CD4-positive, alpha-beta T cell (primary cell): ENCODE results near the gene VAMP7. TPM values are rescaled to one million over a fixed set of nuclear protein-coding genes. Genes with fewer than 3 reads are reported as not detected.

ENCODE experiments used
- ATAC-seq: fragments of 200-7000 bp; cut with Tn5 transposase; one replicate; pipeline ENCODE4 v1.10.0; 2022; ENCODE audit warnings: mild to moderate bottlenecking; ENCODE audit not compliant: poor library complexity
- CTCF ChIA-PET: fragments of 350-600 bp; sonication (Branson Sonifier 250); formaldehyde crosslinking; loops from one replicate; lab custom pipeline; 2021; ENCODE audit warnings: antibody characterized with exemption, inconsistent platforms; lab: Charles Lee
- POLR2A ChIA-PET: fragments of 350-600 bp; sonication (Branson Sonifier 250); formaldehyde crosslinking; loops from one replicate; lab custom pipeline; 2021; ENCODE audit warnings: antibody characterized with exemption, inconsistent platforms; lab: Charles Lee
- DNase-seq, 14 experiments: peaks; one replicate each; pipeline ENCODE4 v3.0.0-alpha.2; 2013 to 2020; ENCODE audit warnings: mixed read lengths in 2 of 14
- H3K27ac ChIP-seq, 2 donors: one replicate each; pipeline versions ENCODE4 v1.5.1 to v1.7.0; 2013; ENCODE audit warnings: low read length in 2 of 2, low read depth in 1 of 2, mild to moderate bottlenecking in 1 of 2
- H3K27me3 ChIP-seq, 2 experiments: 1 replicate in 1 of 2; 2 replicates in 1 of 2; pipeline versions ENCODE4 v1.6.1 to v1.7.0; 2013; ENCODE audit warnings: low read length in 2 of 2, control low read depth in 1 of 2, mild to moderate bottlenecking in 1 of 2, moderate library complexity in 1 of 2; ENCODE audit not compliant: insufficient read depth in 2 of 2, control insufficient read depth in 1 of 2
- H3K36me3 ChIP-seq: one replicate; pipeline ENCODE4 v1.6.1; 2013; ENCODE audit warnings: low read length, control low read depth; ENCODE audit not compliant: insufficient read depth
- H3K4me1 ChIP-seq: one replicate; pipeline ENCODE4 v1.6.1; 2013; ENCODE audit warnings: low read length, control low read depth; ENCODE audit not compliant: insufficient read depth
- H3K4me3 ChIP-seq: one replicate; pipeline ENCODE4 v1.5.1; 2013; ENCODE audit warnings: mild to moderate bottlenecking, low read length, moderate library complexity
- H3K9me3 ChIP-seq, 2 experiments: 1 replicate in 1 of 2; 2 replicates in 1 of 2; pipeline versions ENCODE4 v1.6.1 to v1.7.0; 2013; ENCODE audit warnings: low read length in 2 of 2, mild to moderate bottlenecking in 2 of 2, control low read depth in 1 of 2, moderate library complexity in 1 of 2; ENCODE audit not compliant: control insufficient read depth in 1 of 2, insufficient read depth in 1 of 2
- H3K27ac Mint-ChIP-seq: one replicate; pipeline ENCODE4 v1.8.0; 2020; ENCODE audit warnings: mixed read lengths
- H3K27me3 Mint-ChIP-seq: one replicate; pipeline ENCODE4 v1.8.0; 2021; ENCODE audit warnings: mixed read lengths
- H3K36me3 Mint-ChIP-seq: one replicate; pipeline ENCODE4 v1.8.0; 2021; ENCODE audit warnings: low read depth, mixed read lengths
- H3K4me1 Mint-ChIP-seq: one replicate; pipeline ENCODE4 v1.8.0; 2021; ENCODE audit warnings: low read depth, mixed read lengths
- H3K4me3 Mint-ChIP-seq: one replicate; pipeline ENCODE4 v1.8.0; 2020; ENCODE audit warnings: mild to moderate bottlenecking, mixed read lengths
- H3K9me3 Mint-ChIP-seq: one replicate; pipeline ENCODE4 v1.8.0; 2020; ENCODE audit warnings: mixed read lengths
- intact Hi-C, 2 experiments: fragments of 100-400 bp; cut with DNase I in 1 of 2; cut with micrococcal nuclease in 1 of 2; formaldehyde crosslinking; loops; one replicate each; pipeline versions ENCODE4 v1.15.1 to v1.9.0; 2023 to 2025; cut with DNase I, micrococcal nuclease
- total RNA-seq, 174 experiments: library from RNA in 2 of 174; stranded (reverse) in 2 of 174; gene quantifications; one replicate each; pipeline ENCODE4 v1.2.3 and lab custom pipeline; 2021 to 2026
- TF ChIP-seq, protein P1 (sequence below): fragments of 200-600 bp; IDR thresholded peaks from one replicate; pipeline ENCODE4 v1.8.0; 2022; ENCODE audit warnings: antibody characterized with exemption, mild to moderate bottlenecking

Gene VAMP7
- total RNA-seq, 2 experiments from 2014 or later = 17.0 to 17.4 TPM

GRCh38 chrX:155956649-155957048, 75.5 kb downstream of the VAMP7 start:
- ChIA-PET POLR2A (no interaction called here), CTCF (no interaction called here)
- Histone ChIP-seq H3K9me3 (peaks cover 0 to 13% of the 10 kb centered on the region in 2 experiments), H3K4me1 (no peaks in the 10 kb centered on the region), H3K36me3 (no peaks in the 10 kb centered on the region), H3K27ac (no peak overlapping the region), H3K4me3 (no peak overlapping the region), H3K27me3 (no peaks in the 10 kb centered on the region)
- Mint-ChIP-seq H3K36me3 (no peaks in the 10 kb centered on the region), H3K27me3 (no peaks in the 10 kb centered on the region), H3K9me3 (peaks cover 2% of the 10 kb centered on the region), H3K4me3 (no peak overlapping the region), H3K4me1 (no peaks in the 10 kb centered on the region), H3K27ac (no peak overlapping the region)
- intact Hi-C loops = no loop called here
- DNase-seq = no peak
- ATAC-seq = no peak
- TF ChIP-seq, protein P1, sequence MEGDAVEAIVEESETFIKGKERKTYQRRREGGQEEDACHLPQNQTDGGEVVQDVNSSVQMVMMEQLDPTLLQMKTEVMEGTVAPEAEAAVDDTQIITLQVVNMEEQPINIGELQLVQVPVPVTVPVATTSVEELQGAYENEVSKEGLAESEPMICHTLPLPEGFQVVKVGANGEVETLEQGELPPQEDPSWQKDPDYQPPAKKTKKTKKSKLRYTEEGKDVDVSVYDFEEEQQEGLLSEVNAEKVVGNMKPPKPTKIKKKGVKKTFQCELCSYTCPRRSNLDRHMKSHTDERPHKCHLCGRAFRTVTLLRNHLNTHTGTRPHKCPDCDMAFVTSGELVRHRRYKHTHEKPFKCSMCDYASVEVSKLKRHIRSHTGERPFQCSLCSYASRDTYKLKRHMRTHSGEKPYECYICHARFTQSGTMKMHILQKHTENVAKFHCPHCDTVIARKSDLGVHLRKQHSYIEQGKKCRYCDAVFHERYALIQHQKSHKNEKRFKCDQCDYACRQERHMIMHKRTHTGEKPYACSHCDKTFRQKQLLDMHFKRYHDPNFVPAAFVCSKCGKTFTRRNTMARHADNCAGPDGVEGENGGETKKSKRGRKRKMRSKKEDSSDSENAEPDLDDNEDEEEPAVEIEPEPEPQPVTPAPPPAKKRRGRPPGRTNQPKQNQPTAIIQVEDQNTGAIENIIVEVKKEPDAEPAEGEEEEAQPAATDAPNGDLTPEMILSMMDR = no peak

DNA sequence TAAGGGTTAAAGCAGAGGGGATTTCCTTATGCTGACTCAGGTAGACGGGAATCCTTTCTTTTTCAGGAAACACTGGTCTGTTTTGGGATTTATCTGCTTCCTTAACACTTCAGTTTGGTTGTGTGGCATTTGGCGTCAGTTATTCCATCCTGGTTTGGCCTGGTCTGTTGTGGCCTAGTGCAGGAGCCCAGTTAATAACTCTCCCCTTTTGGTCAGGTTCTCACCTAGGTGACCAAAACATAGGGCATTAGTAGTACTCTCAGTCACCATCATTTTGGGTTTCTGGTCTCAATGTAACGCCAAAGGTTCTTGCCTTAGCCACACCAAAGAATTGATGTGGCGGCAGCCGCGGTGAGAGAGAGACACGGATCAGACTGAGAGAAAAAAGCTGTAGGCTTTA, 76.7 kb downstream of the VAMP7 start:
- peaks cover 0 to 13% of the 10 kb centered on the region in 2 experiments for H3K9me3 ChIP-seq
- H3K4me3 ChIP-seq = no peak overlapping the region
- intact Hi-C loops = no loop called here
- H3K9me3 Mint-ChIP-seq = peaks cover 4% of the 10 kb centered on the region
- H3K27ac Mint-ChIP-seq = no peak overlapping the region
- H3K36me3 ChIP-seq = no peaks in the 10 kb centered on the region
- ChIA-PET POLR2A (no interaction called here), CTCF (no interaction called here)
- no peaks in the 10 kb centered on the region for H3K4me1 ChIP-seq
- no peak overlapping the region for H3K27ac ChIP-seq
- no peaks in the 10 kb centered on the region for H3K4me1 Mint-ChIP-seq
- DNase-seq = no peak
- no peaks in the 10 kb centered on the region for H3K27me3 Mint-ChIP-seq
- no peaks in the 10 kb centered on the region for H3K27me3 ChIP-seq
- TF ChIP-seq, protein P1 = no peak
- ATAC-seq = no peak
- H3K36me3 Mint-ChIP-seq = no peaks in the 10 kb centered on the region
- H3K4me3 Mint-ChIP-seq = no peak overlapping the region

DNA sequence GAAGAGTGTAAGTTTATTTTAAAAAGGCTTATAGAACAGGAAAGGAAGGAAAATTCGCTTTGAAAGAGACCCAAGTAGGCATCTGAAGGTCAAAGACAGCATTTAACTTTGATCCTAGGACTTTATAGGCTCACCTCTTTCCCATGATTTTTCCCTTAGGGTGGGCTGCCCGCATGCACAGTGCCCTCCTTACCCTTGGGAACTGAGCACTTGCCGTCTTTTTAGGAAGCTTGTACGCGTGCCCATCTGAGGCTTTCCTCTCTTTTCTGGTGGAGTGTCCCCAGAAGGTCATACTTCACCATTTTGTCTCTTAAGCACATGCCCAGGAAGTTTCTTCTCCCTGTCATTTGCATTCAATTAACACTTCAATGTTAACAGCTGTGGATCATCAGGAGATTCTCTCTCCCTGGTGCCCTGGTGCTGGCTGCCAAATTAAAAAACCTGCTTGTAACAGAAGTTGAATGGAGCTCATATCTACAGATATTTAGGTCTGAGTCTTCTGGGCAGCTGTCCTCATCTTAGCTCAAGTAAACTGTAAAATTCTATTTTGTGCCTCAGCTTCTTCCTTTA, 78.0 kb downstream of the VAMP7 start:
- Histone ChIP-seq H3K36me3 (no peaks in the 10 kb centered on the region), H3K4me3 (no peak overlapping the region), H3K4me1 (no peaks in the 10 kb centered on the region), H3K27ac (no peak overlapping the region), H3K27me3 (no peaks in the 10 kb centered on the region), H3K9me3 (peaks cover 0 to 9% of the 10 kb centered on the region in 2 experiments)
- Mint-ChIP-seq H3K27me3 (no peaks in the 10 kb centered on the region), H3K36me3 (no peaks in the 10 kb centered on the region), H3K4me1 (no peaks in the 10 kb centered on the region), H3K27ac (no peak overlapping the region), H3K4me3 (no peak overlapping the region), H3K9me3 (peaks cover 5% of the 10 kb centered on the region)
- DNase-seq = no peak
- intact Hi-C loops = no loop called here
- ATAC-seq = no peak
- ChIA-PET CTCF (no interaction called here), POLR2A (no interaction called here)
- TF ChIP-seq, protein P1 = no peak
